ENCODE data around the gene CDC42EP2. TPM values are rescaled to one million over a fixed set of nuclear protein-coding genes. Genes with fewer than 3 reads are reported as not detected.

Gene CDC42EP2
- total and polyA plus RNA-seq, 2 of the 13 experiments (the other 11 are each of a cell fraction or from before 2014, with no cell fraction given), result 2.3 to 7.1 TPM

- TF ChIP-seq ZNF318 (CRISPR knock-in tag; IDR thresholded peaks at IDR 0.05), result no peak
- TF ChIP-seq ZNF552 (CRISPR knock-in tag; IDR thresholded peaks at IDR 0.05; ENCODE audit: borderline replicate concordance), result no peak
- peak; percentile 66; the same call in 1 of the 2 replicates for TF ChIP-seq FOXJ3 (CRISPR knock-in tag; IDR thresholded peaks at IDR 0.05; ENCODE audit: borderline replicate concordance)
- no peak for TF ChIP-seq TRIM22 (IDR thresholded peaks at IDR 0.05)
- no peak for TF ChIP-seq ZNF383 (CRISPR knock-in tag; IDR thresholded peaks at IDR 0.05; ENCODE audit: borderline replicate concordance)
- no peak for TF ChIP-seq ZNF740 (CRISPR knock-in tag; IDR thresholded peaks at IDR 0.05)
- no peak for TF ChIP-seq ZSCAN31 (CRISPR knock-in tag; IDR thresholded peaks at IDR 0.05; ENCODE audit: low read depth)
- no peak for TF ChIP-seq ZSCAN22 (CRISPR knock-in tag; IDR thresholded peaks at IDR 0.05)
- TF ChIP-seq ZNF350 (CRISPR knock-in tag; IDR thresholded peaks at IDR 0.05; ENCODE audit: borderline replicate concordance, low read depth), result peak; percentile 63
- no peak for TF ChIP-seq ZSCAN12 (CRISPR knock-in tag; IDR thresholded peaks at IDR 0.05)
- peak; percentile 73; the same call in 1 of the 2 replicates for TF ChIP-seq NR2C2 (CRISPR knock-in tag; IDR thresholded peaks at IDR 0.05; ENCODE audit: borderline replicate concordance)
- TF ChIP-seq ETV5 (CRISPR knock-in tag; IDR thresholded peaks at IDR 0.05; ENCODE audit: borderline replicate concordance), result no peak
- no peak for TF ChIP-seq RBM22 (optimal IDR thresholded peaks at IDR 0.05; ENCODE audit: low read length)
- no peak for TF ChIP-seq ZNF792 (CRISPR knock-in tag; IDR thresholded peaks at IDR 0.05)
- no peak for TF ChIP-seq ZNF230 (CRISPR knock-in tag; IDR thresholded peaks at IDR 0.05)
- no peak; the same call in 1 of the 2 replicates for TF ChIP-seq KMT2A (CRISPR knock-in tag; IDR thresholded peaks at IDR 0.05)
- no peak for TF ChIP-seq NPAS2 (CRISPR knock-in tag; IDR thresholded peaks at IDR 0.05; ENCODE audit: borderline replicate concordance)
- TF ChIP-seq ZNF580 (CRISPR knock-in tag; IDR thresholded peaks at IDR 0.05; ENCODE audit: borderline replicate concordance, low read depth), result peak; percentile 59; the same call in 1 of the 2 replicates
- no peak for TF ChIP-seq SUZ12 (IDR thresholded peaks at IDR 0.05; ENCODE audit: low read depth, low read length)
- 0 out of 2 replicates have a peak, but pooled peaks have one; percentile 17 for TF ChIP-seq ERF (CRISPR knock-in tag; IDR thresholded peaks at IDR 0.05)
- peak; percentile 61; the same call in 1 of the 2 replicates for TF ChIP-seq ZMYM4 (CRISPR knock-in tag; IDR thresholded peaks at IDR 0.05)
- TF ChIP-seq ZNF296 (CRISPR knock-in tag; conservative IDR thresholded peaks at IDR 0.05), result no peak
These were observed 43.2 kb downstream of the CDC42EP2 start (continued) for GRCh38 chr11:65357856-65358356.
